Measurements from ENCODE around the gene AOX1. TPM values are rescaled to one million over a fixed set of nuclear protein-coding genes. Genes with fewer than 3 reads are reported as not detected.

AOX1 gene
- total RNA-seq, 1 experiment from 2014 or later = 3.0 TPM

- CTCF ChIA-PET = interaction anchor here (0.7 kb wide), 2 partner anchors 255 to 604 kb away, joined by 3 to 4 read pairs; no protein-coding TSS in a partner anchor
- peaks cover 12% of the 10 kb centered on the region for H3K4me1 ChIP-seq (ENCODE audit: control insufficient read depth, insufficient read depth, low read length)
- in situ Hi-C loops (cut with HindIII; ENCODE audit: low pct_unique_long_range_greater_than_20kb, low sequenced_read_pairs) = no loop called here
Observed at GRCh38 chr2:200585340-200585729, 479 bp upstream of the AOX1 start.

DNA sequence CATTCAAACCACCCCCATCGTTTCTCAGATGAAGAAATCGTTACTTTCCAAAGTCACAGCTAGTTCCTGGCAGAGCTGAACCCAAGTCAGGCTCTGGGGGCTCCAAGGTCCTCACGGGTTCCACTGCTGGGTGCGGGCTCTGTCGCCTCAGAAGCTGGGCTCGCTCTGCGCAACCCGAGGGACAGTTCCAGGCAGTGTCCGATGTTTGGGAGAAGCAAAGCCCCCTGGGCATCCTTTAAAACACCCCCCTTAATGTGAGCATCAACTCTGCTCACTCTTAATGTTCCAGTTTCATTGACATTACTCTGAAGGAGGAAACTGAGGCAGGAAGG lies 796 bp downstream of the AOX1 start:
- no peak overlapping the region for H3K27ac ChIP-seq (ENCODE audit: low read length)
- H3K4me1 ChIP-seq (ENCODE audit: control insufficient read depth, insufficient read depth, low read length) = peaks cover 12% of the 10 kb centered on the region
- H3K27me3 ChIP-seq (ENCODE audit: control insufficient read depth, insufficient read depth, low read length) = no peaks in the 10 kb centered on the region
- peak overlapping the region in 1 of 2 experiments; percentile 83; a peak in 2 of 4 replicates for H3K4me3 ChIP-seq (ENCODE audit: low read depth in 2 of 2, low read length in 2 of 2)
- ChIA-PET POLR2A (no interaction called here), CTCF (no interaction called here)
- no peaks in the 10 kb centered on the region; the same call in 1 of the 2 replicates for H3K36me3 ChIP-seq (ENCODE audit: control insufficient read depth, insufficient read depth, low read length)
- DNase-seq (ENCODE audit: low read depth, low spot score) (no peak), ATAC-seq (no peak; the same call in 1 of the 2 replicates)
- no TSS peak for BruUV-seq (replicated peaks)
- in situ Hi-C loops (cut with HindIII; ENCODE audit: low pct_unique_long_range_greater_than_20kb, low sequenced_read_pairs) (no loop called here), intact Hi-C loops (cut with micrococcal nuclease; ENCODE audit: unreplicated experiment) (no loop called here)
- no peaks in the 10 kb centered on the region for H3K9me3 ChIP-seq (ENCODE audit: control insufficient read depth, insufficient read depth, low read depth, low read length)
- TF ChIP-seq REST (IDR thresholded peaks at IDR 0.05; ENCODE audit: insufficient read depth in 1 of 2, low read depth in 2 of 2, low read length in 1 of 2) (no peak), SIN3A (IDR thresholded peaks at IDR 0.05; ENCODE audit: borderline replicate concordance, insufficient read depth, low read depth, low read length) (no peak), TCF7L2 (IDR thresholded peaks at IDR 0.05; ENCODE audit: low read depth, low read length) (no peak), POLR2AphosphoS5 (IDR thresholded peaks at IDR 0.05; ENCODE audit: low read depth, low read length) (no peak)
- TF ChIP-seq, protein P1, sequence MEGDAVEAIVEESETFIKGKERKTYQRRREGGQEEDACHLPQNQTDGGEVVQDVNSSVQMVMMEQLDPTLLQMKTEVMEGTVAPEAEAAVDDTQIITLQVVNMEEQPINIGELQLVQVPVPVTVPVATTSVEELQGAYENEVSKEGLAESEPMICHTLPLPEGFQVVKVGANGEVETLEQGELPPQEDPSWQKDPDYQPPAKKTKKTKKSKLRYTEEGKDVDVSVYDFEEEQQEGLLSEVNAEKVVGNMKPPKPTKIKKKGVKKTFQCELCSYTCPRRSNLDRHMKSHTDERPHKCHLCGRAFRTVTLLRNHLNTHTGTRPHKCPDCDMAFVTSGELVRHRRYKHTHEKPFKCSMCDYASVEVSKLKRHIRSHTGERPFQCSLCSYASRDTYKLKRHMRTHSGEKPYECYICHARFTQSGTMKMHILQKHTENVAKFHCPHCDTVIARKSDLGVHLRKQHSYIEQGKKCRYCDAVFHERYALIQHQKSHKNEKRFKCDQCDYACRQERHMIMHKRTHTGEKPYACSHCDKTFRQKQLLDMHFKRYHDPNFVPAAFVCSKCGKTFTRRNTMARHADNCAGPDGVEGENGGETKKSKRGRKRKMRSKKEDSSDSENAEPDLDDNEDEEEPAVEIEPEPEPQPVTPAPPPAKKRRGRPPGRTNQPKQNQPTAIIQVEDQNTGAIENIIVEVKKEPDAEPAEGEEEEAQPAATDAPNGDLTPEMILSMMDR (IDR thresholded peaks at IDR 0.05) = no peak

More at GRCh38 chr2:200585340-200585729, 479 bp upstream of the AOX1 start:
- TF ChIP-seq, protein P1 (IDR thresholded peaks at IDR 0.05) = no peak
- TF ChIP-seq REST (IDR thresholded peaks at IDR 0.05; ENCODE audit: insufficient read depth in 1 of 2, low read depth in 2 of 2, low read length in 1 of 2) (no peak), TCF7L2 (IDR thresholded peaks at IDR 0.05; ENCODE audit: low read depth, low read length) (no peak), POLR2AphosphoS5 (IDR thresholded peaks at IDR 0.05; ENCODE audit: low read depth, low read length) (no peak), SIN3A (IDR thresholded peaks at IDR 0.05; ENCODE audit: borderline replicate concordance, insufficient read depth, low read depth, low read length) (no peak)
- H3K27ac ChIP-seq (ENCODE audit: low read length) = peak overlapping the region; percentile 54
- no TSS peak for BruUV-seq (replicated peaks)
- no peaks in the 10 kb centered on the region for H3K27me3 ChIP-seq (ENCODE audit: control insufficient read depth, insufficient read depth, low read length)
- DNase-seq (ENCODE audit: low read depth, low spot score) (no peak), ATAC-seq (no peak)
- POLR2A ChIA-PET = no interaction called here
- no peaks in the 10 kb centered on the region; the same call in 1 of the 2 replicates for H3K36me3 ChIP-seq (ENCODE audit: control insufficient read depth, insufficient read depth, low read length)
- intact Hi-C loops (cut with micrococcal nuclease; ENCODE audit: unreplicated experiment) = no loop called here
- no peaks in the 10 kb centered on the region for H3K9me3 ChIP-seq (ENCODE audit: control insufficient read depth, insufficient read depth, low read depth, low read length)
- H3K4me3 ChIP-seq (ENCODE audit: low read depth in 2 of 2, low read length in 2 of 2) = peak overlapping the region; percentile 47 to 83

Data from Panc1 (cell line).